GM21529 (cell line): ENCODE data around the gene PDXK.

Experiments
- ATAC-seq: cut with Tn5 transposase; IDR thresholded peaks from one replicate; pipeline ENCODE4 v1.9.1; 2021; ENCODE audit not compliant: unreplicated experiment

Gene PDXK

GRCh38 chr21:43801006-43801783, 82.3 kb downstream of the PDXK start:
- ATAC-seq, result no peak

- no peak for ATAC-seq
Observed at GRCh38 chr21:43802713-43803313, 83.9 kb downstream of the PDXK start.

GRCh38 chr21:43803558-43804300, 84.8 kb downstream of the PDXK start:
- no peak for ATAC-seq

GRCh38 chr21:43805275-43805800, 86.4 kb downstream of the PDXK start:
- peak; percentile 80 for ATAC-seq

GRCh38 chr21:43806017-43806710, 87.2 kb downstream of the PDXK start:
- ATAC-seq, result no peak

- no peak for ATAC-seq
Observed at GRCh38 chr21:43808367-43808766, 89.4 kb downstream of the PDXK start.

GRCh38 chr21:43808832-43809251, 89.9 kb downstream of the PDXK start:
- no peak for ATAC-seq

GRCh38 chr21:43809346-43809799, 90.4 kb downstream of the PDXK start:
- no peak for ATAC-seq

- ATAC-seq, result no peak
Observed at GRCh38 chr21:43809853-43810504, 91.0 kb downstream of the PDXK start.

GRCh38 chr21:43810505-43811261, 91.8 kb downstream of the PDXK start:
- peak; percentile 62 for ATAC-seq

- ATAC-seq, result no peak
Observed at GRCh38 chr21:43811262-43812105, 92.6 kb downstream of the PDXK start.
